Activated naive CD8-positive, alpha-beta T cell treated with anti-CD3 and anti-CD28 coated beads, Interleukin-2, amount 10 ng/mL, durations not matched to agents 7 days and 5 days (primary cell): ENCODE results near the gene SH2D5. TPM values are rescaled to one million over a fixed set of nuclear protein-coding genes. Genes with fewer than 3 reads are reported as not detected.
"Not testable (repeated sequence)": the region's sequence is repeated elsewhere in the genome, so short reads cannot be mapped to it uniquely, and the experiment has no call there.

ENCODE experiments used
- ATAC-seq: fragments of 150-1000 bp; cut with Tn5 transposase; one replicate; pipeline ENCODE4 v1.10.0; 2021; ENCODE audit warnings: low read depth, moderate library complexity
- POLR2A ChIA-PET: fragments of 350-600 bp; sonication (Branson Sonifier 250); formaldehyde crosslinking; loops from one replicate; lab custom pipeline; 2021; ENCODE audit warnings: antibody characterized with exemption; lab: Charles Lee
- DNase-seq: peaks from one replicate; pipeline ENCODE4 v3.0.0; 2021
- H3K27ac Mint-ChIP-seq: one replicate; pipeline ENCODE4 v1.8.0; 2022; ENCODE audit warnings: mild to moderate bottlenecking, mixed read lengths
- H3K27me3 Mint-ChIP-seq: one replicate; pipeline ENCODE4 v1.8.0; 2022; ENCODE audit warnings: mild to moderate bottlenecking, moderate library complexity, mixed read lengths
- H3K36me3 Mint-ChIP-seq: one replicate; pipeline ENCODE4 v1.8.0; 2021; ENCODE audit warnings: mild to moderate bottlenecking, mixed read lengths
- H3K4me1 Mint-ChIP-seq: one replicate; pipeline ENCODE4 v1.8.0; 2021; ENCODE audit warnings: mixed read lengths
- H3K4me3 Mint-ChIP-seq: one replicate; pipeline ENCODE4 v1.8.0; 2022; ENCODE audit warnings: mild to moderate bottlenecking, moderate library complexity, mixed read lengths
- H3K9me3 Mint-ChIP-seq: one replicate; pipeline ENCODE4 v1.8.0; 2021; ENCODE audit warnings: mixed read lengths
- total RNA-seq, 2 experiments: library from RNA; stranded (reverse); gene quantifications; one replicate each; pipeline ENCODE4 v1.2.3, GENCODE V29; 2021

SH2D5 gene
- total RNA-seq, 2 experiments from 2014 or later, result 0.11 to 0.14 TPM

DNA sequence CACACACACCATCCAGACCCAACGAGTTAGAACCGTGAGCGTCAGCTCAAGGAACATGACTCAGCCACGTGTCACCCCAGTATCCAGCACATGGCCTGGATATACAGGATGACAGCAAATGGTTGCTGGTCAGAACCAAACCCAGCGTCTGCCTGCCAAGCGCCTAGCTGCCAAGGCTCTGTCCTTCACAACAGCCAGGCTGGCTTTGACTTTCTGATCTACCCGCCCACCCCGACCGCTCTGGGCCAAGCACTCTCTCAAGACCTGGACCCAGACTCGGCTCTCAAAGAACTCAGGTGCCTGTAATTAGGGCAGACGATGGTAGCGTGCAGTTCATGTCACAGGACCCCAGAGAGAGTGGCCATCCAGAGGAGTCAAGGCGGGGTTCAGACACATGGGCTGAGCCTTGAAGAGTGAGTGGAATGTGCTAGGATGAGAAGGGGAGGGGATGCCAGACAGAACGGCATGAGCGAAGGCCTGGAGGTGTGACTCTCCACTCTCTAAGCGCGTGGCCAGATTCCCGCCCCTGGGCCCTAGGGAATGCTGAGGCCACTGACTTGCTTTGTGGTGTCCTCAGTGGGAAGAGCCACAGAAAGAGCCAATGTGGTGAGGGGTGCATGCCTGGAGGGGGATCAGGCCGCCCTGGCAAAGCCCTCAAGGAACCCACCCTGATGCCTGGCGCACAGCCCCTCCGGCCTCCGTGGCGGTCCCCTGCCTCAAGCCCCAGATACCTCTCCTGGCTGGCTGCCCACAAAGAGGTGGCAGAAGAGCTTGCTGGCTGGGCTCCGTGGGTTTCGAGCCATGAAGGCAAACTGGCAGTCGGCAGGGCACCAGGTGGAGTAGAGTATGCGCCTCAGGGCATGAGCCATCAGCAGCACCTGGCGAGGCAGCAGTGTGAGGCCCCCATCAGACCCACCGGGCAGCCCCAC, 7.0 kb downstream of the SH2D5 start:
- H3K4me3 Mint-ChIP-seq, result no peak overlapping the region
- ATAC-seq (no peak), DNase-seq (peak; percentile 28)

GRCh38 chr1:20724364-20725188, 7.9 kb downstream of the SH2D5 start:
- Mint-ChIP-seq H3K27ac (no peak overlapping the region), H3K4me3 (no peak overlapping the region), H3K36me3 (no peaks in the 10 kb centered on the region), H3K9me3 (no peaks in the 10 kb centered on the region), H3K27me3 (peaks cover 16% of the 10 kb centered on the region), H3K4me1 (peaks cover 2% of the 10 kb centered on the region)
- peak; percentile 24 for DNase-seq
- no peak for ATAC-seq
- POLR2A ChIA-PET, result no interaction called here

More for the DNA sequence above, 7.0 kb downstream of the SH2D5 start:
- peaks cover 5% of the 10 kb centered on the region for H3K4me1 Mint-ChIP-seq
- POLR2A ChIA-PET, result no interaction called here
- no peak overlapping the region for H3K27ac Mint-ChIP-seq
- H3K27me3 Mint-ChIP-seq, result peaks cover 21% of the 10 kb centered on the region
- no peaks in the 10 kb centered on the region for H3K36me3 Mint-ChIP-seq
- no peaks in the 10 kb centered on the region for H3K9me3 Mint-ChIP-seq

DNA sequence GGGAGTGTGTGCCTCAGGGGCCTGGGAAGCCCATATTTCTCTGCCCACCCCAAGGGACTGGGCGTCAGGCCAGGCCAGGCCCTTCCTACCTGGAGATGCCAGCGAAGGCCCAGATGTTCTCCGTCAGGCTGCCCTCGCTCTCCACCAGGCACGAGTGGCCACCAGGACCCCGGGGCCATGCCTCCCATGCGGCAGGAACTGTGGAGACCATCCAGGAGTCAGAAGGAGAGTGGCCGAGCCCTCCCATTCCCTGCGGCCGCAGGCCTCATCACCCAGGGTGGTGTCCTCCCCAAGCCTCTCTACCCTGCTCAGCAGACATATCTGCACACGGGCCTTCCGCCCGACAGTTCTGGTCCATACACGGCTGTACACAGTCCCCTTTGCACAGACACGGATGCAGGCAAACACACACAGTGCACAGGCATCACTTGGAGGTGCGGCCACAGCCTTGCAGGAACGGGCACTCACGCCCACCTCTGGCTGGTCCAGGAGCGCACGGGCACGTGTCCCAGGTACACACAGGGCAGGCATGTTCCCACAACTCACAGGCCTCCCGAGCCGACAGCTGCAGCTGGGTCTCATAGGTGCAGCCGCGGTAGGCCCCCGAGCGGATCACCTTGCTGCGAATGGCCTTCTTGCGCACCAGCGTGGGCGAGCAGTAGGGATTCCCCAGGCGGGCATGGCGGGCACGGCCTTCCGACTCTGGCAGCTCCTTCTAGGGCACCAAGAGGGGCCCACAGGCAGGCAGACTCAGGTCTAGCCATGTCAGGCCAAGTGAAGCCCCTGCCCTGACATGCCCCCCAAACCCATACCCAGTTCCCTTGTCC, 8.8 kb downstream of the SH2D5 start:
- Mint-ChIP-seq H3K36me3 (no peaks in the 10 kb centered on the region), H3K27ac (no peak overlapping the region), H3K9me3 (no peaks in the 10 kb centered on the region), H3K4me1 (peaks cover 3% of the 10 kb centered on the region), H3K27me3 (peaks cover 19% of the 10 kb centered on the region), H3K4me3 (no peak overlapping the region)
- ATAC-seq, result no peak
- POLR2A ChIA-PET, result no interaction called here
- DNase-seq, result peak; percentile 25

GRCh38 chr1:20723159-20723536, 9.4 kb downstream of the SH2D5 start:
- peaks cover 20% of the 10 kb centered on the region for H3K27me3 Mint-ChIP-seq
- H3K4me3 Mint-ChIP-seq, result no peak overlapping the region
- H3K27ac Mint-ChIP-seq, result no peak overlapping the region
- peaks cover 2% of the 10 kb centered on the region for H3K4me1 Mint-ChIP-seq
- H3K36me3 Mint-ChIP-seq, result no peaks in the 10 kb centered on the region
- no peak for DNase-seq
- no peak for ATAC-seq
- POLR2A ChIA-PET, result no interaction called here
- no peaks in the 10 kb centered on the region for H3K9me3 Mint-ChIP-seq

DNA sequence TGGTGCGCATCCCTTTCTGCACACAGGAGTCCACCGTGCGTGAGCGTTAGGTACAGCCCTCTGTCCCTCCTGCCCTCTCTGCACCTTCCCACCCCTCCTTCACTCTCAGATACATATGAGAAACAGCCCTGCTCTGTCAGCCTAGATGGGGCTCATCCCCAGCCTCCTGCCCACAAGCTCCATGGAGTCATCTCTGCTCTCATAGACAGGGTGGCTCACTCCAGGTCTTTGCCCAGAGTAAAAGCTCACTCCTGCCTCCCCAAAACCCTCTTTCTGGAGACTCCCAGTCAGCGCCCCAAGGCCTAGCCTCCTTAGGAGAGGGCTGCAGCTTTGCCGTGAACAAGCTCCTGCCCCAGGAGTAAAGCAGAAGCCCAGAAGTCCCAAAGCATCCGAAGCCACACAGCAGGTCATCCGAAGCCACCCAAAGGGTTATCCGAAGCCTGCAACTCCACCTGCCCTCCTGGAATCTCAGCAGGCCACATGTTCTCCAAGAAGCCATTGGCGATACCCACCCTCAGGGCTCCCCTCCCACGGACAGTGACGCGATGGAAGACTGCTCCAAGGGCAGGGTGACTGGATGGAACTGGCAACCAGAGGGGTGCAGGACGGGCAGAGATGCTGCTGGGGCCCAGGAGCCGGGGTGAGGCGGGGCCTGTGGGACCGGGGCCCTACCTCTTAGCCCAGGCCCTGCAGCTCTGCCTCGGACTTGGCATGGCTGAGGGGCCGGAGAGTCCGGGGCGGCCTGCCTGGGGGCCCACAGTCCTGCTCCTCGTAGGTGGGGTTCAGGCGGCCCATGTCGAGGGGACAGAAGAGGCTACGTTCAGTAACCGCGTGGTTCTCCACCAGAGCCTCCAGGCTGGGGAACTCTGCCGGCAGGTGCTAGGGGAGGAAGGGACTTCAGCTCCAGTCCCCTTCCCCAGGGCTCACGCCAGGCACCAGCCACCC, 11.1 kb downstream of the SH2D5 start:
- no peak overlapping the region for H3K4me3 Mint-ChIP-seq
- peaks cover 29% of the 10 kb centered on the region for H3K27me3 Mint-ChIP-seq
- ATAC-seq (no peak), DNase-seq (peak; percentile 18)
- no peaks in the 10 kb centered on the region for H3K9me3 Mint-ChIP-seq
- peaks cover 4% of the 10 kb centered on the region for H3K4me1 Mint-ChIP-seq
- H3K27ac Mint-ChIP-seq, result no peak overlapping the region
- POLR2A ChIA-PET, result no interaction called here
- H3K36me3 Mint-ChIP-seq, result no peaks in the 10 kb centered on the region

DNA sequence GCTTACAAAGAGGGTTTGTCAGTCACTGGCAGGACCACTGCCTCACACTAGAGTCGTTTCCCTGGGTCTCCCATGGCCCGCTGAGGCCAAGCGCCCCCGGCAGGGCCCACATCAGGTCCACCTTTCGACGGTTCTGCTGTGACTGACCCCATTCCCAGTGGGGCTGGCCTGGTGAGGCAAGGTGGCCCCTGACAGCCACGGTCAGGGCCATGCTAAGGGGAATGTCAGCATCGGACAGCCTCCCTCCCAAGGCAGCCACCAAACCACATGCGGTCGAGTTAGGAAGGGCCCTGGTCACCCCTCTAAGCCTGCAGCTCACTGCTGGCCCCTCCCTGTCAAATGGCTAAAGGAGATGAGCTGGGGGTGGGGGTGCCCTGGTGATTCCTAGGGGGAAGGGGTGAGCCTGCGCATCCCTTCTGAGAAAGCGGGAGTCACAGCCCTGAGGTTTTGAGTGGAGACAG, 11.8 kb downstream of the SH2D5 start:
- ATAC-seq (no peak), DNase-seq (peak; percentile 22)
- H3K36me3 Mint-ChIP-seq, result no peaks in the 10 kb centered on the region
- peaks cover 4% of the 10 kb centered on the region for H3K4me1 Mint-ChIP-seq
- POLR2A ChIA-PET, result no interaction called here
- H3K9me3 Mint-ChIP-seq, result no peaks in the 10 kb centered on the region
- H3K4me3 Mint-ChIP-seq, result no peak overlapping the region
- H3K27ac Mint-ChIP-seq, result no peak overlapping the region
- peaks cover 36% of the 10 kb centered on the region for H3K27me3 Mint-ChIP-seq

DNA sequence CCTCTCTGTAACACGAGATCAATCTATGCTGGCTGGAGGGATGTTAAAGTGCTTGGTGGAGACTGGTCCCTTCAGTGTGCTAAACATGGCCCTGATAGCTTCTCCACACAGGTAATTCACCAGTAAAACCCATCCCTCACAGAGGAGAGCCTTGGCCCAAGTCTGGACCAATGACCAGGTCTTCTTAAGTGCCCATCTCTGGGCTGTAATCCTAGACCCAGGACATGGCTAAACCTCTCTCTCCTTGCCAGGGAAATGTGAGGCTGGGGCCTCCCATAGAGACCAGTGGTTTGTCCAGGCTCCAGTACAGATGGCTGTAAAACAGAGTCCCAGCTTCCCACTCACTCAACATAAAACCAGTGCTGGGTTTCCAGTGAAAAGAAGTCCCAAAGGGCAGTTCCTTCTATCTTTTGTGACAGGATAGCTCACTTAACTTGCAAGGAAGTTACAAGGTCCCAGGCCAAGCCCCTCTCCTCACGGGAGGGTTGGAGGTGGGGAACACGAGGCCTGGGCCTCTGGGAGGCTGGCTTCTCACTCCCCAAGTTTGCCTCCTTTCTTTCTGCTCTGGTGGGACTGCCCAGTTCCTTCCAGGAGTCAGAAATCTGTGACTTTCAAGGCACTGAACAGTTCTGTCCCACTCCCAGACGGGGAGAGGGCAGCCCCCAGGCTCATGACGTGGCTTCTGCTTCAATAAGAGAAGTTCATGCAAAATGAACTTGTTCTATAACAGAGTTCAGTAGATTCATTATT, 12.5 kb downstream of the SH2D5 start:
- DNase-seq, result peak; percentile 26
- H3K4me1 Mint-ChIP-seq, result peaks cover 4% of the 10 kb centered on the region
- no peak for ATAC-seq
- no peaks in the 10 kb centered on the region for H3K9me3 Mint-ChIP-seq
- POLR2A ChIA-PET, result interaction anchor here (1.4 kb wide), 1 partner anchor 67 kb away, joined by 3 read pairs; the partner anchor contains the start of gene HP1BP3
- H3K27ac Mint-ChIP-seq, result no peak overlapping the region
- no peaks in the 10 kb centered on the region for H3K36me3 Mint-ChIP-seq
- no peak overlapping the region for H3K4me3 Mint-ChIP-seq
- H3K27me3 Mint-ChIP-seq, result peaks cover 41% of the 10 kb centered on the region

GRCh38 chr1:20719261-20719660, 13.2 kb downstream of the SH2D5 start:
- H3K27ac Mint-ChIP-seq, result no peak overlapping the region
- no peak for ATAC-seq
- peaks cover 4% of the 10 kb centered on the region for H3K4me1 Mint-ChIP-seq
- peak; percentile 16 for DNase-seq
- H3K9me3 Mint-ChIP-seq, result no peaks in the 10 kb centered on the region
- no peaks in the 10 kb centered on the region for H3K36me3 Mint-ChIP-seq
- H3K27me3 Mint-ChIP-seq, result peaks cover 41% of the 10 kb centered on the region
- POLR2A ChIA-PET, result interaction anchor here (1.4 kb wide), 1 partner anchor 67 kb away, joined by 3 read pairs; the partner anchor contains the start of gene HP1BP3
- no peak overlapping the region for H3K4me3 Mint-ChIP-seq

DNA sequence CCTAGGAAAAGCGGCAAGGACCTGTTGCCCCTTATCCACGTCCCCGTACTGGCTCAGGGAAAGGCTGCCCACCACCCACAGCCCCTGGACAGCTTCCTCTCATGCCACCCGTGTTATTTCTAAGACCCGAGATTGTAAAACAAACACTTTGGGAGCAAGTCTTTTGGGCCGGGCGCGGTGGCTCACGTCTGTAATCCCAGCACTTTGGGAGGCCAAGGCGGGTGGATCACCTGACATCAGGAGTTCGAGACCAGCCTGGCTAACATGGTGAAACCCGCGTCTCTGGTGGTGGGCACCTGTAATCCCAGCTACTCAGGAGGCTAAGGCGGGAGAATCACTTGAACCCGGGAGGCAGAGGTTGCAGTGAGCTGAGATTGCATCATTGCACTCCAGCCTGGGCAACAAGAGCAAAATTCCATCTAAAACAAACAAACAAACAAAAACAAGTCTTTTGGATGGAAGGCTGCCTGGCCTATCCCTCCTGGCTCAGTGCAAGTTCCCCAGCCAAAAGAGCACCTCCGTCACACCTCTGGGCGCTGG, 14.1 kb downstream of the SH2D5 start:
- H3K4me1 Mint-ChIP-seq, H3K27ac Mint-ChIP-seq: not testable (repeated sequence)
- POLR2A ChIA-PET, result interaction anchor here (0.7 to 1.1 kb wide), 2 partner anchors 68 to 69 kb away, joined by 3 read pairs; partner anchors contain the start of gene HP1BP3

DNA sequence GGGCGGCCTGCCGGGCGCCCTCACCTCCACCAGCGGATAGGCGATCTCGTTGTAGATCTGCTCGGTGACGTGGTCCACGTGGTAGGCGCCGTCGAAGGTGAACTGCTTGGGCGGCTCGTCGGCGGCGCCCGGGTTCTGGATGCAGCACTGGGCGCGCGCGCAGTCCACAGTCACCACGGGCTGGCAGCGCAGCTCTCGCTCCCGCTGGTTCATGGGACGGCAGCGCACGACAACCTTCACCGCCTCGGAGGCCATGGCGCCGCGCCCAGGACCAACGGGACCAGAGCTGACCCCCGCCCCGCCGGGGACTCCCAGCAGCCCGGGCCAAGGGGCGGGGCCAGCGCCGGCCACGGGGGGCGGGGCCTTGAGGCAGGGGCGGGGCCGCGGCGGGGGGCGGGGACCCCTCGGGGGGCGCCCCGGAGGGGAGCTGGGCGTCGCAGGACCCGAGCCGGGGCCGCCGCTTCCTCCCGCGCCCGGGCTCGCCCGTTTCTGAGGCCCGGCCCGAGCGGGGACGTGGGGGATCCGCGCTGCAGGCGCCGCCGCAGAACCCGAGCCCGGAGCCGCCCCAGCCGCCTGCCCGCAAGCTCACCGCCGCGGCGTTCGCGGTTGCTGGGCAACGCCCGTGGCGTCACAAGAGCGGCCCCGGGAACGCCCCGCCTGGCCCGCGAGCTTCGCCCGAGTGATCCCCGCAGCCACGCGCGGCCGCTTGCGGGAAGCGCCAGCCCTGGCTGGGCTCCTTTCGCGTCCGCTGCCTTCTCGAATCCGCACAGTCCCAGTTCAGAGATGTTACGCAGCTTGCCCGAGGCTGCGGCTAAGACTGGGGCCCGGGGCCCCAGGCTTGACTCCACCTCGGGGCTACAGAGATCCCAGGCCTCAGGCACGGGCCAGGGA, 14.8 kb downstream of the SH2D5 start, which contains the start of gene KIF17:
KIF17 (minus strand) TSS at position 556 of the 891 bp plus-strand sequence; CDS start at position 255, 301 bp downstream.
- Mint-ChIP-seq H3K27ac (no peak within 1 kb of the TSS), H3K4me3 (peak within 1 kb of the TSS; percentile 44), H3K9me3 (no peaks in the 10 kb centered on the region), H3K4me1 (peaks cover 4% of the 10 kb centered on the region), H3K36me3 (no peaks in the 10 kb centered on the region), H3K27me3 (peaks cover 43% of the 10 kb centered on the region)
- ATAC-seq, result peak; percentile 60
- POLR2A ChIA-PET, result interaction anchor here (0.7 to 1.1 kb wide), 2 partner anchors 69 to 70 kb away, joined by 3 read pairs; partner anchors contain the start of gene HP1BP3
- DNase-seq, result peak; percentile 78

More for the DNA sequence above, 14.1 kb downstream of the SH2D5 start:
- not testable (repeated sequence) for ATAC-seq, H3K36me3 Mint-ChIP-seq, DNase-seq, H3K9me3 Mint-ChIP-seq
- peak overlapping the region; percentile 40 for H3K4me3 Mint-ChIP-seq
- H3K27me3 Mint-ChIP-seq, result peaks cover 43% of the 10 kb centered on the region
